Gastroesophageal sphincter (tissue), 4 donors: ENCODE measurements around the gene RBM7. TPM values are rescaled to one million over a fixed set of nuclear protein-coding genes. Genes with fewer than 3 reads are reported as not detected.

Experiments
- ATAC-seq: fragments of 150-250 bp; one replicate; pipeline ENCODE4 v1.9.1; 2016; ENCODE audit warnings: mild to moderate bottlenecking, moderate library complexity
- H3K27ac ChIP-seq, 4 donors: fragments of 200-600 bp; sonication (generic) in 3 of 4; 1 replicate in 3 of 4; 2 replicates in 1 of 4; pipeline ENCODE4 v1.5.1; 2016 to 2019
- H3K27me3 ChIP-seq: fragments of 200-600 bp; sonication (generic); one replicate; pipeline ENCODE4 v1.5.1; 2019
- H3K36me3 ChIP-seq, 2 donors: fragments of 200-600 bp; sonication (generic); one replicate each; pipeline ENCODE4 v1.5.1; 2019; ENCODE audit warnings: control low read depth in 1 of 2
- H3K4me1 ChIP-seq, 3 donors: fragments of 200-600 bp; sonication (generic); 1 replicate in 2 of 3; 2 replicates in 1 of 3; pipeline ENCODE4 v1.5.1; 2016 to 2019; ENCODE audit warnings: control low read depth in 2 of 3
- H3K4me3 ChIP-seq, 2 donors: fragments of 200-600 bp; sonication (generic); one replicate each; pipeline ENCODE4 v1.5.1; 2019; ENCODE audit warnings: mild to moderate bottlenecking in 1 of 2, moderate library complexity in 1 of 2
- H3K9me3 ChIP-seq, 3 donors: fragments of 200-600 bp; sonication (generic); one replicate each; pipeline ENCODE4 v1.5.1; 2017 to 2019; ENCODE audit warnings: control low read depth in 2 of 3
- EP300 ChIP-seq: sonication (generic); formaldehyde crosslinking; IDR thresholded peaks from one replicate; pipeline ENCODE4 v1.6.1; 2017; ENCODE audit warnings: antibody characterized with exemption, mild to moderate bottlenecking
- POLR2A ChIP-seq, 2 donors: fragments of 450-650 bp; IDR thresholded peaks; one replicate each; pipeline ENCODE4 v1.6.1; 2017; ENCODE audit warnings: antibody characterized with exemption in 2 of 2, mild to moderate bottlenecking in 2 of 2, moderate library complexity in 1 of 2
- POLR2AphosphoS5 ChIP-seq: sonication (generic); formaldehyde crosslinking; IDR thresholded peaks from one replicate; pipeline ENCODE4 v1.6.1; 2017; ENCODE audit warnings: antibody characterized with exemption
- WGBS, 2 donors: methylation state at CpG; one replicate each; pipeline ENCODE4 v1.1.5; 2018; ENCODE audit warnings: low coverage in 1 of 2; 5-methylcytosine and 5-hydroxymethylcytosine counted together
- total RNA-seq, 4 donors: library from RNA; depleted of rRNA; stranded (reverse); fragments of >200 nt; gene quantifications; one replicate each; pipeline ENCODE4 v1.1.0, GENCODE V29; 2016
- TF ChIP-seq, protein P1 (sequence below), 4 experiments: fragments of 200-600 bp in 2 of 4; fragments of 450-650 bp in 2 of 4; sonication (generic) in 1 of 4; IDR thresholded peaks; one replicate each; pipeline ENCODE4 v1.5.1; 2017 to 2019; ENCODE audit warnings: antibody characterized with exemption in 4 of 4, mild to moderate bottlenecking in 2 of 4, moderate library complexity in 2 of 4

The RBM7 gene
- total RNA-seq, 4 donors from 2014 or later = 16.0 to 31.7 (median 19.2) TPM

DNA sequence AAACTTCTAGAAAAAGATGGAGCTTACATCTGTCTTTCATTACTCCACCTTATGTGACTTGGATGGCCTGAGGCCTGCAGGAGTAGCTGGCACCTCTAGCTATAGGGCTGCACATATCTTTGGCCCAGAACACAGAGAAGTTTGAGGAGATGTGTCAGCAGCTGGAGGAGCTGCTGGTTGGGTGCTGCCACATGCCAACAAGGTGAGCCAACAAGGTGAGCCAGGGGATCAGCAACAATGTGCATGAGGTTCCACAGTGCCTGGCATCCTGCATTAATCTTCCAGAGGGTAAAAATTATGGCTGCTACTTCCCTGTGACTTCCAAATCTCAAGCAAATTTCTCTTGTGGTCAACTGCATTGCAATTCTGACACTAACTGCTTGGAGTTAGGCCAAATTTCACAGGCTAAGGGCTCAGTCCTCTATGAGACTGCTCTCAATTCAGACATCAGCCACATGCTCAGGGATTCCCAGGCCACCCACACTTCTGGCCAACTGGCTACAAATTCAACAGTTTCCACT is 16.0 kb downstream of the RBM7 start:
- H3K27ac ChIP-seq = no peak overlapping the region
- H3K9me3 ChIP-seq = no peaks in the 10 kb centered on the region
- no peaks in the 10 kb centered on the region for H3K4me1 ChIP-seq
- H3K4me3 ChIP-seq = no peak overlapping the region
- no peak for ATAC-seq
- TF ChIP-seq POLR2A (IDR thresholded peaks at IDR 0.05) = no peak
- TF ChIP-seq POLR2AphosphoS5 = no peak
- TF ChIP-seq, protein P1, sequence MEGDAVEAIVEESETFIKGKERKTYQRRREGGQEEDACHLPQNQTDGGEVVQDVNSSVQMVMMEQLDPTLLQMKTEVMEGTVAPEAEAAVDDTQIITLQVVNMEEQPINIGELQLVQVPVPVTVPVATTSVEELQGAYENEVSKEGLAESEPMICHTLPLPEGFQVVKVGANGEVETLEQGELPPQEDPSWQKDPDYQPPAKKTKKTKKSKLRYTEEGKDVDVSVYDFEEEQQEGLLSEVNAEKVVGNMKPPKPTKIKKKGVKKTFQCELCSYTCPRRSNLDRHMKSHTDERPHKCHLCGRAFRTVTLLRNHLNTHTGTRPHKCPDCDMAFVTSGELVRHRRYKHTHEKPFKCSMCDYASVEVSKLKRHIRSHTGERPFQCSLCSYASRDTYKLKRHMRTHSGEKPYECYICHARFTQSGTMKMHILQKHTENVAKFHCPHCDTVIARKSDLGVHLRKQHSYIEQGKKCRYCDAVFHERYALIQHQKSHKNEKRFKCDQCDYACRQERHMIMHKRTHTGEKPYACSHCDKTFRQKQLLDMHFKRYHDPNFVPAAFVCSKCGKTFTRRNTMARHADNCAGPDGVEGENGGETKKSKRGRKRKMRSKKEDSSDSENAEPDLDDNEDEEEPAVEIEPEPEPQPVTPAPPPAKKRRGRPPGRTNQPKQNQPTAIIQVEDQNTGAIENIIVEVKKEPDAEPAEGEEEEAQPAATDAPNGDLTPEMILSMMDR (IDR thresholded peaks at IDR 0.05) = no peak
- TF ChIP-seq EP300 = no peak
- no peaks in the 10 kb centered on the region for H3K27me3 ChIP-seq
- H3K36me3 ChIP-seq = peaks cover 0 to 14% of the 10 kb centered on the region in 2 donors

DNA sequence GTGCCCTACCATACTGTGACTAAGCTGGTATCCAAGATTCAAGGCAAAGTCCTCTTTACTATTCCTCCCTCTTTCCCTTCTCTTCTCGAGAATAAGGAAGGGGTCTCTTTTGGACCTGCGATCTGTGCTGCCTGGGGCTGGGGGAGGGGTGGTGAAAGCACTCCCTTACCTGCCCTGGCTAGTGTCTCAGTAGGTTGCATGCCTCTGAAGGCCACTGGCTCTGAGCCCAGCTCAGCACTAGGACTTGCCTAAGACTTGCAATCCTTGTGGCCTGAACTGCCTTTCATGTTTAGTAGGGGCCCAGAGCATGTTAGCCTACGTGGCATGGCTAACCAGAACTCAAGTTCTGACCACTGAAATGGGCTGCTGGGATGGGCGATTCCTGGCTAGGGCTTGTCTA is 25.8 kb downstream of the RBM7 start:
- Histone ChIP-seq H3K27ac (no peak overlapping the region), H3K4me1 (no peaks in the 10 kb centered on the region), H3K4me3 (no peak overlapping the region), H3K9me3 (no peaks in the 10 kb centered on the region), H3K27me3 (no peaks in the 10 kb centered on the region), H3K36me3 (peaks cover 0 to 10% of the 10 kb centered on the region in 2 donors)
- TF ChIP-seq, protein P1 (IDR thresholded peaks at IDR 0.05) = no peak
- TF ChIP-seq EP300 (no peak), POLR2AphosphoS5 (no peak), POLR2A (IDR thresholded peaks at IDR 0.05) (no peak)
- 40 to 80% methylated on average over 1 of the region's 4 CpGs for WGBS, 2 donors
- ATAC-seq = no peak

DNA sequence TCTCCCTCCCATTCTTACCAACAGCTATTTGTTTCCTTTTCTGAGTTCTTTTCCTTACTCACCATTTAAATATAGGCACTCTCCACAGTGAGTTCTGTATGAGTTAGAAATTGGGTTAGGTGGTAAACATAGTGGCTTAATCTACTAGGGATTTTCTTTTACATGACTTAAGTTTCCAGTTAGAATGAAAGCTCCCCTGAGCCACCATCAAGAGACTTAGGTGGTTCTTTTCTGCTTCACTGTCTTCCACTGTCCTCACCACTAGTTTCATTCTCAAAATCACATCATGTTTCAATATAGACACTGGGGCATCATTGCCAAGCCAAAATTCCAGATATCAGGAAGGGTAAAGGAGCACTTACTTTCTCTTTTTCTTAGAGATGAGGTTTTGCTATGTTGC is 29.8 kb downstream of the RBM7 start:
- ATAC-seq = no peak
- Histone ChIP-seq H3K4me1 (no peaks in the 10 kb centered on the region), H3K36me3 (peaks cover 0 to 8% of the 10 kb centered on the region in 2 donors), H3K9me3 (no peaks in the 10 kb centered on the region), H3K27me3 (no peaks in the 10 kb centered on the region), H3K4me3 (no peak overlapping the region), H3K27ac (no peak overlapping the region)
- TF ChIP-seq EP300 (no peak), POLR2A (IDR thresholded peaks at IDR 0.05) (no peak), POLR2AphosphoS5 (no peak)
- TF ChIP-seq, protein P1 (IDR thresholded peaks at IDR 0.05) = no peak

DNA sequence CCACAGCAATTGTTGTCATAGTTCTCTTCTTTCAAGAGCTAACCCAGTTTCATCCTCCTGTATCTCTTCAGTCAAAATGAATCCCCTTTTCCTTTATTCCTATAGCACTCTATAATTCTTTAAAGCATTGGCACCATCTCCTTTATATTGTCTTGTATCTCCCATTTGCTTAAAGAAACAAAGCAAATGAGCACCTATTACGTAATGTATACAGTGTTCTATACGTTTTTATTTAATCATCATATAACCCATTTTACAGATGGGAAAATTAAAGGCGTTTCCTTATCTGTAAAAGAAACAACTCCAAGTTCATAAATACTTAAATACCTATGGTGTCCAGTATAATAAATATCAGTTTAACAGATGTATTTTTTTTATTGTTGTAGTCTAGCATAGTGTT is 32.4 kb downstream of the RBM7 start:
- no peaks in the 10 kb centered on the region for H3K27me3 ChIP-seq
- H3K36me3 ChIP-seq = no peaks in the 10 kb centered on the region
- WGBS, 2 donors = 86 to 90% methylated on average over 3 of the region's 3 CpGs
- H3K4me3 ChIP-seq = no peak overlapping the region
- no peaks in the 10 kb centered on the region for H3K4me1 ChIP-seq
- H3K27ac ChIP-seq = no peak overlapping the region
- H3K9me3 ChIP-seq = no peaks in the 10 kb centered on the region
- ATAC-seq = no peak
- TF ChIP-seq POLR2AphosphoS5 = no peak
- no peak for TF ChIP-seq POLR2A (IDR thresholded peaks at IDR 0.05)
- TF ChIP-seq EP300 = no peak
- TF ChIP-seq, protein P1 (IDR thresholded peaks at IDR 0.05) = no peak

DNA sequence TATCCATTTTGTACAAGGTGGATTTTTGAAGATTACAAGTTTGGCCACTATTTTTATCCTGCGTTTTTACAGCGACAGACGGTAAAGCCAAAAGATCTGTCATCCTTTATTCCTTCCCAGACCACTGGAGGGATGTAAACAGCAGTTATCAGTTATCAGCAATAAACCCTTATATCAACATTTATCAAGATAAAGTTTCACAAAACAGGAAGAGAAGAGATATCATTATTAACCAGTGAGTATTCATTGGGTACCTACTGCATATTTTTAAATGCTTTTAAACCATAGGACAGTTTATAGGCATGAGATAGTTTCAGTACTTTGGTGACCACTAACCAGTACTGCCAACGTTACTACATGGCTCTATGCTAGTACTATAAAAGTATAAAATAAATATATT is 32.9 kb downstream of the RBM7 start:
- WGBS, 2 donors = 72 to 83% methylated on average over 4 of the region's 4 CpGs
- no peaks in the 10 kb centered on the region for H3K27me3 ChIP-seq
- no peaks in the 10 kb centered on the region for H3K4me1 ChIP-seq
- no peak overlapping the region for H3K4me3 ChIP-seq
- no peaks in the 10 kb centered on the region for H3K36me3 ChIP-seq
- ATAC-seq = no peak
- H3K9me3 ChIP-seq = no peaks in the 10 kb centered on the region
- TF ChIP-seq EP300 = no peak
- H3K27ac ChIP-seq = no peak overlapping the region
